Measurements from ENCODE around the gene OR6S1. TPM values are rescaled to one million over a fixed set of nuclear protein-coding genes. Genes with fewer than 3 reads are reported as not detected.

OR6S1 gene
- total and polyA plus RNA-seq, 2 of the 8 experiments (the other 6 are each of a cell fraction or from before 2014, with no cell fraction given): not detected

DNA sequence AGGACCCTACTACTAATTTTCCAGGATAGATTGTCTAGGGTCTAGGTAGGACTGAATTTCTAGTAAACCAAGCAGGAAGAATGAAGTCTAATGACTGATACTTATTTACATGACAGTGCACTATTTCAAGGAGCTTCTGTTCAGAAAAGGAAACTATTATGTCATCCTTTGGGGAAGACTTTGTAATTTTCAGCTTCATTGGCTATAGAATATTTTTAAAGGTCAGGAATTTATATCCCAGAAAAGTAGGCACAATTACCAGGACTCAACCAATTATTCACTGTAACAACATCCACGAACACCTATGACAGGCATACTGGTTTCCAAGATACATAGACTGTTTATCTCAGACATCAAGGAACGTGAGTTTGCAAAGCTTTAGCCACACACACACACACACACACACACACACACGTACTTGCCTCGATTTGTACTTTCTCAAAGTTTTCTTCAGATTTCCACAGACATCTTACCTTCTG lies 23.2 kb downstream of the OR6S1 start:
- Histone ChIP-seq H3K4ac (replicated peaks; ENCODE audit: insufficient read length, low read depth, low read length) (no peak overlapping the region), H4K5ac (ENCODE audit: insufficient read length, low read depth, low read length) (no peak overlapping the region), H2BK5ac (ENCODE audit: low read depth, low read length) (no peak overlapping the region; the same call in 1 of the 2 replicates), H4K8ac (ENCODE audit: extremely low read depth, insufficient read depth, low read length) (no peak overlapping the region), H2AK5ac (ENCODE audit: low read depth, low read length) (no peak overlapping the region), H3K36me3 (ENCODE audit: control insufficient read depth in 2 of 4, insufficient read depth in 4 of 4, low read length in 3 of 4) (no peaks in the 10 kb centered on the region), H2BK12ac (ENCODE audit: low read depth, low read length) (no peak overlapping the region), H3K23ac (ENCODE audit: insufficient read length) (no peak overlapping the region), H2BK15ac (ENCODE audit: low read length) (no peak overlapping the region), H4K20me1 (replicated peaks in 1 of 2; ENCODE audit: control insufficient read depth in 1 of 2, insufficient read depth in 2 of 2, low read length in 2 of 2) (no peaks in the 10 kb centered on the region), H3K18ac (ENCODE audit: extremely low read depth, low read length) (no peak overlapping the region), H3K23me2 (ENCODE audit: low read depth, low read length) (peaks cover 4% of the 10 kb centered on the region), H3K56ac (replicated peaks; ENCODE audit: insufficient read length, low read depth, low read length) (no peak overlapping the region), H3K14ac (ENCODE audit: insufficient read length) (no peak overlapping the region), H3K27me3 (replicated peaks in 1 of 4; ENCODE audit: control insufficient read depth in 3 of 4, extremely low read depth in 1 of 4, insufficient read depth in 3 of 4, low read length in 3 of 4) (peaks cover 0 to 4% (median 2%) of the 10 kb centered on the region in 4 experiments; a peak in 3 of 7 replicates), H3K27ac (ENCODE audit: low read depth, low read length) (no peak overlapping the region), H2BK20ac (ENCODE audit: low read length) (no peak overlapping the region), H2BK120ac (replicated peaks; ENCODE audit: low read depth, low read length) (no peak overlapping the region), H3K79me2 (ENCODE audit: control insufficient read depth in 1 of 2, insufficient read depth in 2 of 2, low read length in 2 of 2) (no peaks in the 10 kb centered on the region), H3K9ac (replicated peaks in 1 of 4; ENCODE audit: extremely low read depth in 1 of 4, low read depth in 3 of 4, low read length in 3 of 4) (no peak overlapping the region), H3K79me1 (ENCODE audit: low read depth, low read length) (no peaks in the 10 kb centered on the region), H3K9me3 (ENCODE audit: insufficient read depth in 2 of 2, low read depth in 1 of 2, low read length in 1 of 2) (no peaks in the 10 kb centered on the region), H3K4me1 (replicated peaks in 1 of 4; ENCODE audit: control insufficient read depth in 3 of 4, insufficient read depth in 4 of 4, low read length in 3 of 4) (peaks cover 0 to 3% (median 0%) of the 10 kb centered on the region in 4 experiments; a peak in 3 of 7 replicates), H2AFZ (ENCODE audit: low read length) (no peak overlapping the region), H3K4me3 (ENCODE audit: extremely low read depth in 1 of 4, insufficient read depth in 2 of 4, low read depth in 3 of 4, low read length in 4 of 4) (no peak overlapping the region), H3K4me2 (ENCODE audit: insufficient read depth in 1 of 2, low read depth in 2 of 2, low read length in 2 of 2) (no peak overlapping the region), H4K91ac (replicated peaks; ENCODE audit: insufficient read length, low read length) (no peak overlapping the region)
- POLR2A ChIA-PET (ENCODE audit: partially characterized antibody): no interaction called here
- CTCF ChIA-PET (ENCODE audit: partially characterized antibody): no interaction called here
- FAIRE-seq: no peak
- DNase-seq (ENCODE audit: low read depth in 1 of 2, low spot score in 2 of 2): no peak
- 79% methylated on average over 4 of the region's 4 CpGs; no CpG with 5 or more reads in 1 of the 2 experiments for WGBS, 2 experiments (ENCODE audit: extremely low coverage in 1 of 2, insufficient coverage in 1 of 2, insufficient read length in 1 of 2, insufficient replicate concordance in 2 of 2, low coverage in 1 of 2, low lambda C conversion rate in 2 of 2, missing lambda C conversion rate in 1 of 2)
- TF ChIP-seq SIN3A (conservative IDR thresholded peaks at IDR 0.05 in 1 of 2, IDR thresholded peaks at IDR 0.05 in 1 of 2; ENCODE audit: low read depth in 1 of 2, low read length in 2 of 2) (no peak), HDAC2 (IDR thresholded peaks at IDR 0.05; ENCODE audit: borderline replicate concordance in 1 of 2, low read depth in 2 of 2, low read length in 2 of 2) (no peak), EZH2 (IDR thresholded peaks at IDR 0.05; ENCODE audit: low read depth, low read length, severe bottlenecking) (no peak), NRF1 (IDR thresholded peaks at IDR 0.05; ENCODE audit: low read depth, low read length) (no peak), HDAC6 (IDR thresholded peaks at IDR 0.05; ENCODE audit: low read depth, low read length) (no peak)
- TF ChIP-seq, protein P1, sequence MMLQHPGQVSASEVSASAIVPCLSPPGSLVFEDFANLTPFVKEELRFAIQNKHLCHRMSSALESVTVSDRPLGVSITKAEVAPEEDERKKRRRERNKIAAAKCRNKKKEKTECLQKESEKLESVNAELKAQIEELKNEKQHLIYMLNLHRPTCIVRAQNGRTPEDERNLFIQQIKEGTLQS (IDR thresholded peaks at IDR 0.05; ENCODE audit: insufficient read depth, low read depth, low read length): no peak
